Measurements from ENCODE around the gene KRTAP5-7. TPM values are rescaled to one million over a fixed set of nuclear protein-coding genes. Genes with fewer than 3 reads are reported as not detected.

Gene KRTAP5-7
- polyA plus RNA-seq, 1 of the 3 experiments (the other 2 are of a cell fraction): 0.07 TPM

DNA sequence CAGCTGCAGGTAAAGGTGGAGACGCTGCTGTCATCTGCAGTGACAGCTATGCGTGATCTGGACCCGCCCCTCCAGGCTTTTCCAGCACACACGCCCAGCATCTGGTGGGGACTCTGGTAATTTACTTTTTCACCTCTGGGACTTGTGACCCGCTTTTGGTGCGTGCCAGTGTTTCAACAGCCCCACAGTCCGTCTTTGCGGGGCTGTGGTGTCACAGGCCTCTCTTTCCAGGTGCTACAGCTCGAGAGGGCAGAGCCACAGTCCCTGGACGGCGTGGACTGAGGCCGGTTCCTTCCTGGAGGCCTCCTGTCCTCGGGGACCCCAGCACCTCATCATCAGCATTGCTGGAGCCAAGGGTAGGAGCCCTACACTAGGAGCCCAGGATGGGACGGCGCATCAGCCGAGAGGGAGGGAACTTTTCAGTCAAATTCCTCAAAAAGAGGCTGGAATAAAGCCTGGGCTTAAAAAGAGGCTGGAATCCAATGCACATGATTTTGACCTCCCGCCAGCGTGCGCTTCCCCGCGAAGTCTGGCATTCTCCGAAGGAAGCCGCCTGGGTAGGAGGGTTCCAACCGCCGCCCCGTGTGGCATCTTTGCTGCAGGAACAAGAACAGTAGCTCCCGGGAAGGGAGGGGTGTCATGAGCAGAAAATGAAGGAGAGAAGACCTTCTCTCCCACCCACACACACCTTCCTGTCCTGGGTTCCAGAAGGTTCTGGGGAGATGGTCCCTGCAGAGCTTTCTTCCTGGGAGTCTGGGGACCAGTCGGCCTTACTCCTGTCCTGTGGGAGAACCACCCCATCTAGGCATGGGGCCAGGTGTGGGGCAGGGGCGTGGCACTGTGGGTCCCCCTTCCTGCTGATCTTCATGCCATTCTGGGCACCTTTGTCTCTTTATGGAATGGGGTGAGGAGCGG is 25.7 kb upstream of the KRTAP5-7 start:
- 94% methylated on average over 27 of the region's 30 CpGs for whole genome bisulfite sequencing (ENCODE audit: low lambda C conversion rate)
- DNase-seq: no peak
- no peak overlapping the region for H3K9ac ChIP-seq

DNA sequence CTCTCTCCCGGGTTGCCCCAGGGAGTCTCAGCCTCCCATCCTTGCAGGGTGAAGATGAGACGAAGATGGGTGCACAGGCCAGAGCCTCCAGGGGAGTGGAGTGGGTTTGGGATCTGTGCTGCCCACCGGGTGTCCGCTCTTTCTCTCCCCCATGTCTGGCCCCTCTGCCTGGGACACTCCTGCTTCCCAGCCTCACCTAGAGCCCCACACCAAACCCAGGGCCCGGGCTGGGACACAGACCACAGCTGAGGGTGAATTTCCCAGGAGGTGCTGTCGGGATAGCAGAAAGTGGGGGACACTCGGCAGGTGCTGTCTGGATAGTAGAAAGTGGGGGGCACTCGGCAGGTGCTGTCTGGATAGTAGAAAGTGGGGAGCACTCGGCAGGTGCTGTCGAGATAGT is 25.0 kb upstream of the KRTAP5-7 start:
- no peak for DNase-seq
- peaks cover 0 to 54% of the 10 kb centered on the region in 2 experiments; a peak in 2 of 4 replicates for H3K4me1 ChIP-seq (ENCODE audit: control insufficient read depth in 1 of 2, insufficient read depth in 2 of 2, low read depth in 1 of 2, low read length in 1 of 2)
- no peak overlapping the region for H3K9ac ChIP-seq
- POLR2A ChIA-PET: no interaction called here
- no peak overlapping the region for H3K4me3 ChIP-seq (ENCODE audit: low read depth in 2 of 2, low read length in 1 of 2)
- H2AFZ ChIP-seq (ENCODE audit: low read depth): no peak overlapping the region
- no peaks in the 10 kb centered on the region for H4K20me1 ChIP-seq (ENCODE audit: insufficient read depth)
- TF ChIP-seq, protein P1, sequence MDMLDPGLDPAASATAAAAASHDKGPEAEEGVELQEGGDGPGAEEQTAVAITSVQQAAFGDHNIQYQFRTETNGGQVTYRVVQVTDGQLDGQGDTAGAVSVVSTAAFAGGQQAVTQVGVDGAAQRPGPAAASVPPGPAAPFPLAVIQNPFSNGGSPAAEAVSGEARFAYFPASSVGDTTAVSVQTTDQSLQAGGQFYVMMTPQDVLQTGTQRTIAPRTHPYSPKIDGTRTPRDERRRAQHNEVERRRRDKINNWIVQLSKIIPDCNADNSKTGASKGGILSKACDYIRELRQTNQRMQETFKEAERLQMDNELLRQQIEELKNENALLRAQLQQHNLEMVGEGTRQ (IDR thresholded peaks at IDR 0.05; ENCODE audit: borderline replicate concordance, low read depth, low read length): no peak
- TF ChIP-seq FOXM1 (IDR thresholded peaks at IDR 0.05; ENCODE audit: low read depth): no peak
- TF ChIP-seq, protein P2, sequence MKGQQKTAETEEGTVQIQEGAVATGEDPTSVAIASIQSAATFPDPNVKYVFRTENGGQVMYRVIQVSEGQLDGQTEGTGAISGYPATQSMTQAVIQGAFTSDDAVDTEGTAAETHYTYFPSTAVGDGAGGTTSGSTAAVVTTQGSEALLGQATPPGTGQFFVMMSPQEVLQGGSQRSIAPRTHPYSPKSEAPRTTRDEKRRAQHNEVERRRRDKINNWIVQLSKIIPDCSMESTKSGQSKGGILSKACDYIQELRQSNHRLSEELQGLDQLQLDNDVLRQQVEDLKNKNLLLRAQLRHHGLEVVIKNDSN (IDR thresholded peaks at IDR 0.05; ENCODE audit: borderline replicate concordance, low read depth): no peak
- TF ChIP-seq JUND (IDR thresholded peaks at IDR 0.05): no peak
- no peaks in the 10 kb centered on the region for H3K79me2 ChIP-seq (ENCODE audit: insufficient read depth)
- H3K27ac ChIP-seq (ENCODE audit: low read depth in 2 of 2, low read length in 1 of 2): no peak overlapping the region
- peaks cover 6% of the 10 kb centered on the region for H3F3A ChIP-seq (replicated peaks; ENCODE audit: insufficient read depth)
- CTCF ChIA-PET: interaction anchor here (0.9 to 1.3 kb wide), 2 partner anchors 34 to 61 kb away, joined by 3 to 4 read pairs; no protein-coding TSS in a partner anchor
- H3K9me2 ChIP-seq: no peaks in the 10 kb centered on the region
- peaks cover 15 to 41% of the 10 kb centered on the region in 2 experiments for H3K36me3 ChIP-seq (replicated peaks in 1 of 2; ENCODE audit: control insufficient read depth in 1 of 2, insufficient read depth in 2 of 2, low read length in 1 of 2)
- WGBS (ENCODE audit: low lambda C conversion rate): 95% methylated on average over 7 of the region's 10 CpGs
- H3K4me2 ChIP-seq: no peak overlapping the region
- H3K27me3 ChIP-seq (ENCODE audit: insufficient read depth): no peaks in the 10 kb centered on the region
- no peaks in the 10 kb centered on the region for H3K9me3 ChIP-seq

More for the DNA sequence above, 25.7 kb upstream of the KRTAP5-7 start:
- H3K79me2 ChIP-seq (ENCODE audit: insufficient read depth): no peaks in the 10 kb centered on the region
- H3K27me3 ChIP-seq (ENCODE audit: insufficient read depth): no peaks in the 10 kb centered on the region
- peaks cover 15 to 44% of the 10 kb centered on the region in 2 experiments for H3K36me3 ChIP-seq (replicated peaks in 1 of 2; ENCODE audit: control insufficient read depth in 1 of 2, insufficient read depth in 2 of 2, low read length in 1 of 2)
- H3K4me2 ChIP-seq: no peak overlapping the region
- TF ChIP-seq SIN3A (IDR thresholded peaks at IDR 0.05; ENCODE audit: borderline replicate concordance, low read depth, low read length) (no peak), MEF2A (IDR thresholded peaks at IDR 0.05; ENCODE audit: borderline replicate concordance, low read depth) (no peak), YY1 (IDR thresholded peaks at IDR 0.05; ENCODE audit: low read depth) (no peak), GATA2 (CRISPR knock-in tag; IDR thresholded peaks at IDR 0.05) (no peak), SMC3 (IDR thresholded peaks at IDR 0.05; ENCODE audit: low read depth, low read length) (no peak), TAF1 (IDR thresholded peaks at IDR 0.05; ENCODE audit: borderline replicate concordance, low read depth, low read length) (no peak), ELF1 (IDR thresholded peaks at IDR 0.05) (no peak), NRF1 (IDR thresholded peaks at IDR 0.05; ENCODE audit: low read depth, low read length) (no peak), RFX5 (IDR thresholded peaks at IDR 0.05; ENCODE audit: low read length) (no peak), TCF12 (IDR thresholded peaks at IDR 0.05) (no peak), FOXM1 (IDR thresholded peaks at IDR 0.05; ENCODE audit: low read depth) (no peak), FOSL2 (IDR thresholded peaks at IDR 0.05; ENCODE audit: borderline replicate concordance, low read depth) (no peak)
- TF ChIP-seq, protein P3, sequence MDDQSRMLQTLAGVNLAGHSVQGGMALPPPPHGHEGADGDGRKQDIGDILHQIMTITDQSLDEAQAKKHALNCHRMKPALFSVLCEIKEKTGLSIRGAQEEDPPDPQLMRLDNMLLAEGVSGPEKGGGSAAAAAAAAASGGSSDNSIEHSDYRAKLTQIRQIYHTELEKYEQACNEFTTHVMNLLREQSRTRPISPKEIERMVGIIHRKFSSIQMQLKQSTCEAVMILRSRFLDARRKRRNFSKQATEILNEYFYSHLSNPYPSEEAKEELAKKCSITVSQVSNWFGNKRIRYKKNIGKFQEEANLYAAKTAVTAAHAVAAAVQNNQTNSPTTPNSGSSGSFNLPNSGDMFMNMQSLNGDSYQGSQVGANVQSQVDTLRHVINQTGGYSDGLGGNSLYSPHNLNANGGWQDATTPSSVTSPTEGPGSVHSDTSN (IDR thresholded peaks at IDR 0.05): no peak
- TF ChIP-seq, protein P1 (IDR thresholded peaks at IDR 0.05; ENCODE audit: borderline replicate concordance, low read depth, low read length): no peak
- peak overlapping the region in 1 of 2 experiments; percentile 69; a peak in 1 of 4 replicates for H3K27ac ChIP-seq (ENCODE audit: low read depth in 2 of 2, low read length in 1 of 2)
- H3K4me3 ChIP-seq (ENCODE audit: low read depth in 2 of 2, low read length in 1 of 2): no peak overlapping the region
- H2AFZ ChIP-seq (ENCODE audit: low read depth): no peak overlapping the region
- no peaks in the 10 kb centered on the region for H4K20me1 ChIP-seq (ENCODE audit: insufficient read depth)
- peaks cover 0 to 51% of the 10 kb centered on the region in 2 experiments; a peak in 2 of 4 replicates for H3K4me1 ChIP-seq (ENCODE audit: control insufficient read depth in 1 of 2, insufficient read depth in 2 of 2, low read depth in 1 of 2, low read length in 1 of 2)
- ChIA-PET CTCF (interaction anchor here (0.9 to 1.9 kb wide), 3 partner anchors 33 to 79 kb away, joined by 3 to 7 read pairs (median 4); no protein-coding TSS in a partner anchor), POLR2A (no interaction called here)
- H3K9me2 ChIP-seq: no peaks in the 10 kb centered on the region
- no peaks in the 10 kb centered on the region for H3K9me3 ChIP-seq
- H3F3A ChIP-seq (replicated peaks; ENCODE audit: insufficient read depth): peaks cover 6% of the 10 kb centered on the region

Measured in SK-N-SH (cell line).